GM23338 (cell line): ENCODE measurements around the gene TNNT3. TPM values are rescaled to one million over a fixed set of nuclear protein-coding genes. Genes with fewer than 3 reads are reported as not detected.
A peak's percentile ranks its signal among the peaks of the same experiment; 100 is the strongest.

Source experiments
- ATAC-seq: fragments of 200-7000 bp; cut with Tn5 transposase; 3 replicates; pipeline ENCODE4 v1.9.1; 2020
- DNase-seq: peaks from one replicate; pipeline ENCODE4 v3.0.0-alpha.2; 2015; ENCODE audit warnings: low spot score
- H2AFZ ChIP-seq: fragments of 200-600 bp; sonication (generic); 2 replicates; pipeline ENCODE4 v1.8.0; 2016; ENCODE audit warnings: antibody characterized with exemption, mild to moderate bottlenecking, moderate library complexity
- H3F3A ChIP-seq: fragments of 200-600 bp; sonication (generic); replicated peaks from 2 replicates; pipeline ENCODE4 v1.8.0; 2017; ENCODE audit warnings: antibody characterized with exemption, mixed run types, low read depth
- H3K27ac ChIP-seq: fragments of 200-600 bp; sonication (generic); 2 replicates; pipeline ENCODE4 v1.6.1; 2016; ENCODE audit warnings: low read depth
- H3K27me3 ChIP-seq: fragments of 200-600 bp; sonication (generic); 2 replicates; pipeline ENCODE4 v1.8.0; 2016; ENCODE audit warnings: mild to moderate bottlenecking, mixed run types, moderate library complexity; ENCODE audit not compliant: insufficient read depth
- H3K36me3 ChIP-seq: fragments of 200-600 bp; sonication (generic); 2 replicates; pipeline ENCODE4 v1.8.0; 2016; ENCODE audit warnings: mild to moderate bottlenecking; ENCODE audit not compliant: insufficient read depth
- H3K4me1 ChIP-seq: fragments of 200-600 bp; sonication (generic); 2 replicates; pipeline ENCODE4 v1.8.0; 2016; ENCODE audit warnings: mild to moderate bottlenecking, moderate library complexity; ENCODE audit not compliant: insufficient read depth
- H3K4me2 ChIP-seq: fragments of 200-600 bp; sonication (generic); 2 replicates; pipeline ENCODE4 v1.7.1; 2017; ENCODE audit warnings: mixed run types
- H3K4me3 ChIP-seq: fragments of 200-600 bp; sonication (generic); 2 replicates; pipeline ENCODE4 v1.6.1; 2016; ENCODE audit warnings: mixed run types
- H3K79me2 ChIP-seq: fragments of 200-600 bp; sonication (generic); replicated peaks from 2 replicates; pipeline ENCODE4 v1.8.0; 2017; ENCODE audit warnings: mild to moderate bottlenecking; ENCODE audit not compliant: insufficient read depth
- H3K9me2 ChIP-seq: fragments of 200-600 bp; sonication (generic); 2 replicates; pipeline ENCODE4 v1.8.0; 2017; ENCODE audit not compliant: insufficient read depth
- H4K20me1 ChIP-seq: fragments of 200-600 bp; sonication (generic); replicated peaks from 2 replicates; pipeline ENCODE4 v1.8.0; 2017; ENCODE audit warnings: mild to moderate bottlenecking; ENCODE audit not compliant: insufficient read depth
- H3K27ac Mint-ChIP-seq: 2 replicates; pipeline ENCODE4 v1.8.0; 2020; ENCODE audit warnings: inconsistent platforms, mild to moderate bottlenecking, moderate library complexity, mixed read lengths
- H3K27me3 Mint-ChIP-seq: 3 replicates; pipeline ENCODE4 v1.8.0; 2022; ENCODE audit warnings: low read depth, mild to moderate bottlenecking, moderate library complexity, mixed read lengths, inconsistent platforms; ENCODE audit not compliant: insufficient read depth, poor library complexity
- H3K36me3 Mint-ChIP-seq: 3 replicates; pipeline ENCODE4 v1.8.0; 2021; ENCODE audit warnings: low read depth, mild to moderate bottlenecking, inconsistent platforms, moderate library complexity, mixed read lengths
- H3K4me1 Mint-ChIP-seq: 3 replicates; pipeline ENCODE4 v1.8.0; 2020; ENCODE audit warnings: mild to moderate bottlenecking, inconsistent platforms, mixed read lengths
- H3K4me3 Mint-ChIP-seq: 3 replicates; pipeline ENCODE4 v1.8.0; 2021; ENCODE audit warnings: moderate library complexity, mild to moderate bottlenecking, inconsistent platforms, mixed read lengths
- H3K9me3 Mint-ChIP-seq: 3 replicates; pipeline ENCODE4 v1.8.0; 2020; ENCODE audit warnings: moderate library complexity, mild to moderate bottlenecking, inconsistent platforms, mixed read lengths
- CREB1 ChIP-seq: fragments of 250-450 bp; sonication (Bioruptor Pico); IDR thresholded peaks from 2 replicates; pipeline ENCODE4 v1.5.0; 2020; ENCODE audit warnings: low read depth, mild to moderate bottlenecking, moderate library complexity
- CTCF ChIP-seq, 2 experiments: fragments of 200-600 bp in 1 of 2; sonication (generic) in 1 of 2; conservative IDR thresholded peaks; 2 replicates each; pipeline versions ENCODE4 v1.5.1 to v1.6.1; 2016 to 2017; ENCODE audit warnings: antibody characterized with exemption in 2 of 2, low read depth in 2 of 2, mild to moderate bottlenecking in 2 of 2, moderate library complexity in 1 of 2
- EZH2phosphoT487 ChIP-seq: fragments of 200-600 bp; sonication (generic); IDR thresholded peaks from one replicate; pipeline ENCODE4 v1.8.1; 2018; ENCODE audit warnings: antibody characterized with exemption; ENCODE audit not compliant: unreplicated experiment
- JUNB ChIP-seq: IDR thresholded peaks from one replicate; pipeline ENCODE4 v1.6.1; 2016; ENCODE audit warnings: antibody characterized with exemption; ENCODE audit not compliant: unreplicated experiment
- NANOG ChIP-seq: IDR thresholded peaks from 2 replicates; pipeline ENCODE4 v1.6.1; 2016; ENCODE audit warnings: antibody characterized with exemption, borderline replicate concordance
- POLR2AphosphoS5 ChIP-seq: IDR thresholded peaks from 2 replicates; pipeline ENCODE4 v1.6.1; 2016; ENCODE audit warnings: antibody characterized with exemption, low read depth
- STAT1 ChIP-seq: IDR thresholded peaks from one replicate; pipeline ENCODE4 v1.6.1; 2016; ENCODE audit warnings: antibody characterized with exemption; ENCODE audit not compliant: unreplicated experiment
- ZNF331 ChIP-seq: fragments of 250-450 bp; sonication (Bioruptor Pico); IDR thresholded peaks from 2 replicates; pipeline ENCODE4 v1.5.0; 2020; ENCODE audit warnings: low read depth, mild to moderate bottlenecking, moderate library complexity
- polyA plus RNA-seq: library from polyadenylated mRNA; unstranded; fragments of >200 nt; fragmentation: Nextera tagmentation; extraction: Ambion mirVana; gene quantifications from 2 replicates; pipeline ENCODE4 v1.2.1, GENCODE V29; 2016
- total RNA-seq: library from RNA; depleted of rRNA; stranded (reverse); fragments of >200 nt; shearing (Covaris generic); gene quantifications from 2 replicates; pipeline ENCODE4 v1.2.3, GENCODE V29; 2014
- TF ChIP-seq, protein P1 (sequence below): IDR thresholded peaks from 2 replicates; pipeline ENCODE4 v1.6.1; 2016; ENCODE audit warnings: antibody characterized with exemption
- TF ChIP-seq, protein P2 (sequence below): IDR thresholded peaks from one replicate; pipeline ENCODE4 v1.6.1; 2018; ENCODE audit warnings: antibody characterized with exemption; ENCODE audit not compliant: unreplicated experiment
- TF ChIP-seq, protein P3 (sequence below): fragments of 250-450 bp; sonication (Bioruptor Pico); IDR thresholded peaks from 2 replicates; pipeline ENCODE4 v1.5.0; 2020; ENCODE audit warnings: mild to moderate bottlenecking, moderate library complexity

Gene TNNT3
- total and polyA plus RNA-seq, 2 experiments from 2014 or later, result not detected

- TF ChIP-seq, protein P1, sequence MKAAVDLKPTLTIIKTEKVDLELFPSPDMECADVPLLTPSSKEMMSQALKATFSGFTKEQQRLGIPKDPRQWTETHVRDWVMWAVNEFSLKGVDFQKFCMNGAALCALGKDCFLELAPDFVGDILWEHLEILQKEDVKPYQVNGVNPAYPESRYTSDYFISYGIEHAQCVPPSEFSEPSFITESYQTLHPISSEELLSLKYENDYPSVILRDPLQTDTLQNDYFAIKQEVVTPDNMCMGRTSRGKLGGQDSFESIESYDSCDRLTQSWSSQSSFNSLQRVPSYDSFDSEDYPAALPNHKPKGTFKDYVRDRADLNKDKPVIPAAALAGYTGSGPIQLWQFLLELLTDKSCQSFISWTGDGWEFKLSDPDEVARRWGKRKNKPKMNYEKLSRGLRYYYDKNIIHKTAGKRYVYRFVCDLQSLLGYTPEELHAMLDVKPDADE, result no peak
- TF ChIP-seq EZH2phosphoT487, result no peak
- TF ChIP-seq, protein P2, sequence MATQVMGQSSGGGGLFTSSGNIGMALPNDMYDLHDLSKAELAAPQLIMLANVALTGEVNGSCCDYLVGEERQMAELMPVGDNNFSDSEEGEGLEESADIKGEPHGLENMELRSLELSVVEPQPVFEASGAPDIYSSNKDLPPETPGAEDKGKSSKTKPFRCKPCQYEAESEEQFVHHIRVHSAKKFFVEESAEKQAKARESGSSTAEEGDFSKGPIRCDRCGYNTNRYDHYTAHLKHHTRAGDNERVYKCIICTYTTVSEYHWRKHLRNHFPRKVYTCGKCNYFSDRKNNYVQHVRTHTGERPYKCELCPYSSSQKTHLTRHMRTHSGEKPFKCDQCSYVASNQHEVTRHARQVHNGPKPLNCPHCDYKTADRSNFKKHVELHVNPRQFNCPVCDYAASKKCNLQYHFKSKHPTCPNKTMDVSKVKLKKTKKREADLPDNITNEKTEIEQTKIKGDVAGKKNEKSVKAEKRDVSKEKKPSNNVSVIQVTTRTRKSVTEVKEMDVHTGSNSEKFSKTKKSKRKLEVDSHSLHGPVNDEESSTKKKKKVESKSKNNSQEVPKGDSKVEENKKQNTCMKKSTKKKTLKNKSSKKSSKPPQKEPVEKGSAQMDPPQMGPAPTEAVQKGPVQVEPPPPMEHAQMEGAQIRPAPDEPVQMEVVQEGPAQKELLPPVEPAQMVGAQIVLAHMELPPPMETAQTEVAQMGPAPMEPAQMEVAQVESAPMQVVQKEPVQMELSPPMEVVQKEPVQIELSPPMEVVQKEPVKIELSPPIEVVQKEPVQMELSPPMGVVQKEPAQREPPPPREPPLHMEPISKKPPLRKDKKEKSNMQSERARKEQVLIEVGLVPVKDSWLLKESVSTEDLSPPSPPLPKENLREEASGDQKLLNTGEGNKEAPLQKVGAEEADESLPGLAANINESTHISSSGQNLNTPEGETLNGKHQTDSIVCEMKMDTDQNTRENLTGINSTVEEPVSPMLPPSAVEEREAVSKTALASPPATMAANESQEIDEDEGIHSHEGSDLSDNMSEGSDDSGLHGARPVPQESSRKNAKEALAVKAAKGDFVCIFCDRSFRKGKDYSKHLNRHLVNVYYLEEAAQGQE, result no peak
- TF ChIP-seq CREB1 (CRISPR knock-in tag), result no peak
These were observed 48.2 kb downstream of the TNNT3 start (continued) for GRCh38 chr11:1967641-1968225.

- peak; percentile 20 for ATAC-seq
- no peaks in the 10 kb centered on the region for H3K36me3 ChIP-seq
- TF ChIP-seq ZNF331 (CRISPR knock-in tag) (no peak), NANOG (no peak), STAT1 (no peak), CREB1 (CRISPR knock-in tag) (no peak), JUNB (no peak), POLR2AphosphoS5 (no peak), CTCF (conservative IDR thresholded peaks at IDR 0.05; ENCODE audit: low read depth in 2 of 2) (no peak), EZH2phosphoT487 (no peak)
- TF ChIP-seq, protein P3, sequence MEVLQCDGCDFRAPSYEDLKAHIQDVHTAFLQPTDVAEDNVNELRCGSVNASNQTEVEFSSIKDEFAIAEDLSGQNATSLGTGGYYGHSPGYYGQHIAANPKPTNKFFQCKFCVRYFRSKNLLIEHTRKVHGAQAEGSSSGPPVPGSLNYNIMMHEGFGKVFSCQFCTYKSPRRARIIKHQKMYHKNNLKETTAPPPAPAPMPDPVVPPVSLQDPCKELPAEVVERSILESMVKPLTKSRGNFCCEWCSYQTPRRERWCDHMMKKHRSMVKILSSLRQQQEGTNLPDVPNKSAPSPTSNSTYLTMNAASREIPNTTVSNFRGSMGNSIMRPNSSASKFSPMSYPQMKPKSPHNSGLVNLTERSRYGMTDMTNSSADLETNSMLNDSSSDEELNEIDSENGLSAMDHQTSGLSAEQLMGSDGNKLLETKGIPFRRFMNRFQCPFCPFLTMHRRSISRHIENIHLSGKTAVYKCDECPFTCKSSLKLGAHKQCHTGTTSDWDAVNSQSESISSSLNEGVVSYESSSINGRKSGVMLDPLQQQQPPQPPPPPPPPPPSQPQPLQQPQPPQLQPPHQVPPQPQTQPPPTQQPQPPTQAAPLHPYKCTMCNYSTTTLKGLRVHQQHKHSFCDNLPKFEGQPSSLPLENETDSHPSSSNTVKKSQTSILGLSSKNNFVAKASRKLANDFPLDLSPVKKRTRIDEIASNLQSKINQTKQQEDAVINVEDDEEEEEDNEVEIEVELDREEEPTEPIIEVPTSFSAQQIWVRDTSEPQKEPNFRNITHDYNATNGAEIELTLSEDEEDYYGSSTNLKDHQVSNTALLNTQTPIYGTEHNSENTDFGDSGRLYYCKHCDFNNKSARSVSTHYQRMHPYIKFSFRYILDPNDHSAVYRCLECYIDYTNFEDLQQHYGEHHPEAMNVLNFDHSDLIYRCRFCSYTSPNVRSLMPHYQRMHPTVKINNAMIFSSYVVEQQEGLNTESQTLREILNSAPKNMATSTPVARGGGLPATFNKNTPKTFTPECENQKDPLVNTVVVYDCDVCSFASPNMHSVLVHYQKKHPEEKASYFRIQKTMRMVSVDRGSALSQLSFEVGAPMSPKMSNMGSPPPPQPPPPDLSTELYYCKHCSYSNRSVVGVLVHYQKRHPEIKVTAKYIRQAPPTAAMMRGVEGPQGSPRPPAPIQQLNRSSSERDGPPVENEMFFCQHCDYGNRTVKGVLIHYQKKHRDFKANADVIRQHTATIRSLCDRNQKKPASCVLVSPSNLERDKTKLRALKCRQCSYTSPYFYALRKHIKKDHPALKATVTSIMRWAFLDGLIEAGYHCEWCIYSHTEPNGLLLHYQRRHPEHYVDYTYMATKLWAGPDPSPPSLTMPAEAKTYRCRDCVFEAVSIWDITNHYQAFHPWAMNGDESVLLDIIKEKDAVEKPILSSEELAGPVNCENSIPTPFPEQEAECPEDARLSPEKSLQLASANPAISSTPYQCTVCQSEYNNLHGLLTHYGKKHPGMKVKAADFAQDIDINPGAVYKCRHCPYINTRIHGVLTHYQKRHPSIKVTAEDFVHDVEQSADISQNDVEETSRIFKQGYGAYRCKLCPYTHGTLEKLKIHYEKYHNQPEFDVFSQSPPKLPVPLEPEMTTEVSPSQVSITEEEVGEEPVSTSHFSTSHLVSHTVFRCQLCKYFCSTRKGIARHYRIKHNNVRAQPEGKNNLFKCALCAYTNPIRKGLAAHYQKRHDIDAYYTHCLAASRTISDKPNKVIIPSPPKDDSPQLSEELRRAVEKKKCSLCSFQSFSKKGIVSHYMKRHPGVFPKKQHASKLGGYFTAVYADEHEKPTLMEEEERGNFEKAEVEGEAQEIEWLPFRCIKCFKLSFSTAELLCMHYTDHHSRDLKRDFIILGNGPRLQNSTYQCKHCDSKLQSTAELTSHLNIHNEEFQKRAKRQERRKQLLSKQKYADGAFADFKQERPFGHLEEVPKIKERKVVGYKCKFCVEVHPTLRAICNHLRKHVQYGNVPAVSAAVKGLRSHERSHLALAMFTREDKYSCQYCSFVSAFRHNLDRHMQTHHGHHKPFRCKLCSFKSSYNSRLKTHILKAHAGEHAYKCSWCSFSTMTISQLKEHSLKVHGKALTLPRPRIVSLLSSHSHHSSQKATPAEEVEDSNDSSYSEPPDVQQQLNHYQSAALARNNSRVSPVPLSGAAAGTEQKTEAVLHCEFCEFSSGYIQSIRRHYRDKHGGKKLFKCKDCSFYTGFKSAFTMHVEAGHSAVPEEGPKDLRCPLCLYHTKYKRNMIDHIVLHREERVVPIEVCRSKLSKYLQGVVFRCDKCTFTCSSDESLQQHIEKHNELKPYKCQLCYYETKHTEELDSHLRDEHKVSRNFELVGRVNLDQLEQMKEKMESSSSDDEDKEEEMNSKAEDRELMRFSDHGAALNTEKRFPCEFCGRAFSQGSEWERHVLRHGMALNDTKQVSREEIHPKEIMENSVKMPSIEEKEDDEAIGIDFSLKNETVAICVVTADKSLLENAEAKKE (CRISPR knock-in tag), result no peak
These were observed 49.0 kb downstream of the TNNT3 start for GRCh38 chr11:1968454-1969002.

More at GRCh38 chr11:1968454-1969002, 49.0 kb downstream of the TNNT3 start:
- no peak overlapping the region for H3K27ac ChIP-seq
- H3K27ac Mint-ChIP-seq, result no peak overlapping the region
- H3K4me3 ChIP-seq, result no peak overlapping the region
- no peaks in the 10 kb centered on the region for H4K20me1 ChIP-seq
- no peaks in the 10 kb centered on the region for H3K9me2 ChIP-seq
- DNase-seq, result no peak
- no peaks in the 10 kb centered on the region for H3K36me3 Mint-ChIP-seq
- H3K79me2 ChIP-seq, result no peaks in the 10 kb centered on the region
- H3K9me3 Mint-ChIP-seq, result no peaks in the 10 kb centered on the region
- H3K4me3 Mint-ChIP-seq, result no peak overlapping the region
- no peaks in the 10 kb centered on the region for H3K4me1 ChIP-seq
- H2AFZ ChIP-seq, result no peak overlapping the region
- no peaks in the 10 kb centered on the region for H3K27me3 ChIP-seq
- no peaks in the 10 kb centered on the region for H3F3A ChIP-seq
- no peaks in the 10 kb centered on the region for H3K4me1 Mint-ChIP-seq
- H3K27me3 Mint-ChIP-seq, result no peaks in the 10 kb centered on the region
- no peak overlapping the region for H3K4me2 ChIP-seq
